Calu3 (cell line): ENCODE results near the gene CACNG3. TPM values are rescaled to one million over a fixed set of nuclear protein-coding genes. Genes with fewer than 3 reads are reported as not detected.

Experiments
- Bru-seq: library from RNA; stranded (reverse); fragments of 400-500 nt; gene quantifications from one replicate; lab custom pipeline; 2021; lab: Mats Ljungman, UMichigan
- BruChase-seq, 2 experiments: library from RNA; stranded (reverse); fragments of 400-500 nt; gene quantifications; one replicate each; lab custom pipeline; 2021; lab: Mats Ljungman, UMichigan
- BruUV-seq: library from RNA; stranded (reverse); fragments of 400-500 nt; replicated peaks from 2 replicates; lab custom pipeline; 2021; lab: Mats Ljungman, UMichigan
- CTCF ChIA-PET: fragments of 300-600 bp; sonication (Branson Sonifier 250); formaldehyde crosslinking; loops from one replicate; lab custom pipeline; 2022; ENCODE audit warnings: antibody characterized with exemption; lab: Charles Lee
- DNase-seq: peaks from one replicate; pipeline ENCODE4 v3.0.0; 2022
- H3K27ac Mint-ChIP-seq: one replicate; pipeline ENCODE4 v1.8.0; 2022; ENCODE audit warnings: mixed read lengths; ENCODE audit not compliant: unreplicated experiment
- H3K27me3 Mint-ChIP-seq: one replicate; pipeline ENCODE4 v1.8.0; 2022; ENCODE audit warnings: mixed read lengths; ENCODE audit not compliant: unreplicated experiment
- H3K36me3 Mint-ChIP-seq: one replicate; pipeline ENCODE4 v1.8.0; 2022; ENCODE audit warnings: mild to moderate bottlenecking, moderate library complexity, mixed read lengths; ENCODE audit not compliant: insufficient read depth, unreplicated experiment
- H3K4me1 Mint-ChIP-seq: one replicate; pipeline ENCODE4 v1.8.0; 2022; ENCODE audit warnings: mild to moderate bottlenecking, low read depth, mixed read lengths; ENCODE audit not compliant: unreplicated experiment
- H3K4me3 Mint-ChIP-seq: one replicate; pipeline ENCODE4 v1.8.0; 2022; ENCODE audit warnings: mild to moderate bottlenecking, low read depth, moderate library complexity, mixed read lengths; ENCODE audit not compliant: unreplicated experiment
- H3K9me3 Mint-ChIP-seq: one replicate; pipeline ENCODE4 v1.8.0; 2022; ENCODE audit warnings: low read depth, mixed read lengths; ENCODE audit not compliant: unreplicated experiment
- intact Hi-C: fragments of 100-400 bp; cut with micrococcal nuclease; formaldehyde crosslinking; loops from one replicate; pipeline ENCODE4 v1.10.0; 2022; ENCODE audit not compliant: unreplicated experiment
- long read RNA-seq: library from polyadenylated mRNA; stranded (forward); transcript quantifications from one replicate; pipeline ENCODE4 v2.0.0, GENCODE V29; 2022
- total RNA-seq: library from RNA; stranded (reverse); gene quantifications from 2 replicates; pipeline ENCODE4 v1.2.3, GENCODE V29; 2022
- TF ChIP-seq, protein P1 (sequence below): fragments of 200-600 bp; IDR thresholded peaks from one replicate; pipeline ENCODE4 v1.8.0; 2022; ENCODE audit warnings: antibody characterized with exemption; ENCODE audit not compliant: unreplicated experiment

The CACNG3 gene
- total RNA-seq (not detected in 2 replicates), Bru-seq, nascent RNA (not detected), BruChase-seq, experiment 1, labeled RNA remaining after a 6-hour chase (not detected), BruChase-seq, experiment 2, labeled RNA remaining after a 2-hour chase (not detected)
- long read RNA-seq: 0 reads

DNA sequence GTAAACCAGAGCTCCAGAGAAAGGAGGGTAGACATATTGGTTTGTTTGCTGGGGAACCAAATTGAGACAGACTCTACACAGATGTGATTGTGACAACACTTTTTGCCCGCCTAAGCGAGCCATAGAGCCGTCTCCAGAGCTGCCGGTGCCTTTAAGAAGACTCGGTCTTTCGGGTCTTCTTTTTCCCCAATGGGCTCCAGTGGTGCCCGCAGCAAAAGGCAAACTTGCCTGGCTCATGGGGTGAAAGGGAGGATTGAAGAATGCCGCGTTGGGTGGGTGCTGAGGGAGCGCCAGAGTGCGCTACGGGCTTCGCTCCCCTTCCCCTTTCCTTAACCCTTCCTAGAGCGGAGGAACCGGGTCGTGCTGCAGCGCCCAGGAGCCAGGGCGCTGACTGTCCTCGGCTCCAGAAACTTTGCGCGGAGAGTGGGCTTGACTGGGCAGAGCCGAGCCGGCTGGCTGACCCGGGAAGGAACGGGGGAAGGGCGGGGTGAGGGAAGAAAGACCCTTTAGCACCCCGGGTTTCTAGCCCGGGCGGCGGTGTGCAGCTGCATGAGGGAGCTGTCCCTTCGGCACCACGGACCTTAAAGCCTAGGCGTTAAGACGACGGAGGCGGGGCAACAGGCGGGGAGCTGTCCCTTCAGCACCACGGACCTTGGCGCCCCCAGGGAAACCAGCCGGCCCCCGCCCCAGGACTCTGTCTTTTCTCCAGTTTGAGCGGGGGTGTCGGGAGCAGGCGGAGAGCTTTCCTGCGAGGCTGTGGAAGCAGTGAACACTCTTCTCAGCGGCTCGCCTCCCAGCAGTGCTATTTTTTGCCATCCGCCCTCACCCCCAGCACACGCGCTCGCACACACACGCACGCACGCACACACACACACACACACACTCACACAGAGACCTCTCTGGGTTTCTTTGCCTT lies at the start of gene CACNG3:
CACNG3 (plus strand) TSS at position 880 of the 916 bp plus-strand sequence. CDS start 420 bp downstream, outside the sequence.
- peaks cover 100% of the 10 kb centered on the region for H3K27me3 Mint-ChIP-seq
- no peak within 1 kb of the TSS for H3K27ac Mint-ChIP-seq
- no TSS peak for BruUV-seq
- H3K9me3 Mint-ChIP-seq: no peaks in the 10 kb centered on the region
- H3K4me3 Mint-ChIP-seq: no peak within 1 kb of the TSS
- H3K36me3 Mint-ChIP-seq: no peaks in the 10 kb centered on the region
- intact Hi-C loops: no loop called here
- CTCF ChIA-PET: interaction anchor here (0.6 to 1.3 kb wide), 3 partner anchors 53 to 731 kb away, joined by 3 to 6 read pairs (median 4); no protein-coding TSS in a partner anchor
- no peak for DNase-seq
- H3K4me1 Mint-ChIP-seq: no peaks in the 10 kb centered on the region
- TF ChIP-seq, protein P1, sequence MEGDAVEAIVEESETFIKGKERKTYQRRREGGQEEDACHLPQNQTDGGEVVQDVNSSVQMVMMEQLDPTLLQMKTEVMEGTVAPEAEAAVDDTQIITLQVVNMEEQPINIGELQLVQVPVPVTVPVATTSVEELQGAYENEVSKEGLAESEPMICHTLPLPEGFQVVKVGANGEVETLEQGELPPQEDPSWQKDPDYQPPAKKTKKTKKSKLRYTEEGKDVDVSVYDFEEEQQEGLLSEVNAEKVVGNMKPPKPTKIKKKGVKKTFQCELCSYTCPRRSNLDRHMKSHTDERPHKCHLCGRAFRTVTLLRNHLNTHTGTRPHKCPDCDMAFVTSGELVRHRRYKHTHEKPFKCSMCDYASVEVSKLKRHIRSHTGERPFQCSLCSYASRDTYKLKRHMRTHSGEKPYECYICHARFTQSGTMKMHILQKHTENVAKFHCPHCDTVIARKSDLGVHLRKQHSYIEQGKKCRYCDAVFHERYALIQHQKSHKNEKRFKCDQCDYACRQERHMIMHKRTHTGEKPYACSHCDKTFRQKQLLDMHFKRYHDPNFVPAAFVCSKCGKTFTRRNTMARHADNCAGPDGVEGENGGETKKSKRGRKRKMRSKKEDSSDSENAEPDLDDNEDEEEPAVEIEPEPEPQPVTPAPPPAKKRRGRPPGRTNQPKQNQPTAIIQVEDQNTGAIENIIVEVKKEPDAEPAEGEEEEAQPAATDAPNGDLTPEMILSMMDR: no peak

DNA sequence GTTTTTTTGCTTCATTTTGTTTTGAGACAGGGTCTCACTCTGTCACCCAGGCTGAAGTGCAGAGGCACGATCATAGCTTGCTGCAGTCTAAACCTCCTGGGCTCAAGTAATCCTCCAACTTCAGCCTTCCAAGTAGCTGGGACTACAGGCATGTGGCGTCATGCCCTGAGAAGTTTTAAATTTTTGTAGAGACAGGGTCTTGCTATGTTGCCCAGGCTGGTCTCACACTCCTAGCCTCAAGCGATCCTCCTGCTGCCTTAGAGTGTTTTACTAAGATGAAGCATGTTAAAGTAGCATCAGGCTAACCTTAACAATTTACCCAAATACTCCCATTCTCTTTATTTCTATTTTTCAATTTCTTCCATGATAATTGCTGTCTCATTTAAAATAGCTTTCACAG lies 49.2 kb upstream of the CACNG3 start:
- TF ChIP-seq, protein P1: no peak
- Mint-ChIP-seq H3K27me3 (peaks cover 97% of the 10 kb centered on the region), H3K4me3 (no peak overlapping the region), H3K36me3 (no peaks in the 10 kb centered on the region), H3K27ac (no peak overlapping the region), H3K9me3 (no peaks in the 10 kb centered on the region), H3K4me1 (no peaks in the 10 kb centered on the region)
- BruUV-seq: no TSS peak
- DNase-seq: no peak
- CTCF ChIA-PET: no interaction called here
- intact Hi-C loops: no loop called here

DNA sequence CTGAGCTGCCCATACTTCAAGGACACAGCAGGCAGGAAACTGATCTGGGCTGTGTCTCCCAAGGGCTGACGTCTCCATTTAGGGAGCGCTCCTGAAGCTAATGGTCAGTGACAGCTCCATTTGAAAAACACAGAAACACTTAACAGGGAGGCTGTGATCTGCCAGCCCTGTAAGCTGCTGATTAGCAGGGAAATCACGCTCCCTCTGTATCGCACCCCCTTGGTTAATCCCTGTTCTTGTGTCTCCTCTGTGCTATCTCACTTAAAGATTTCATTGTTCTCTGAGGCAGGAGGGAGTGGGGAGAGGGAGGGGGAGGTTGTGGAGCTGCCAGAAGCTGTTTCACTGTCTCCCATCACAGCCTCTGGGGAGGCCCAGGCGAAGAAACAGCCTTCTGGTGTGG lies 47.4 kb upstream of the CACNG3 start:
- H3K4me1 Mint-ChIP-seq: no peaks in the 10 kb centered on the region
- no peaks in the 10 kb centered on the region for H3K9me3 Mint-ChIP-seq
- CTCF ChIA-PET: interaction anchor here (0.6 to 1.2 kb wide), 3 partner anchors 44 to 308 kb away, joined by 3 read pairs; no protein-coding TSS in a partner anchor
- intact Hi-C loops: no loop called here
- H3K36me3 Mint-ChIP-seq: no peaks in the 10 kb centered on the region
- peaks cover 88% of the 10 kb centered on the region for H3K27me3 Mint-ChIP-seq
- H3K4me3 Mint-ChIP-seq: no peak overlapping the region
- no TSS peak for BruUV-seq
- DNase-seq: no peak
- TF ChIP-seq, protein P1: no peak
- H3K27ac Mint-ChIP-seq: no peak overlapping the region

DNA sequence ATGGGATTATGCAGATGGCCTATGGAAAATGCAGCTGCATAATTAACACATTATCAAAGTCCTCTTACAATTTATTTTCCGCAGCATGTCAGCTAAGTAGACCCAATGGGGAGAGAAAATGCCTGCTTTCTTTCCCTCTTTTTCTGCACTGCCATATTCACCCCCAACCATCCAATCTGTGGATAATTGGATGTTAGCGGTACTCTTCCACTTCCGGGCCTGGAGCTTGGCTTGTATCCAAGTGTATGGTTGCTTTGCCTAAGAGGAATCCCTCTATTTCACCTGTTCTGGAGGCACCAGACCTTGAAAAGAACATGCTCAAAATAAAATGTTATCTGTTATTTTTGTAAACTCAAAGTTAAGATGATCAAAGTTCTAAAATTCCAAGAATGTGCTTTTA lies 41.1 kb upstream of the CACNG3 start:
- DNase-seq: no peak
- Mint-ChIP-seq H3K9me3 (peaks cover 2% of the 10 kb centered on the region), H3K27me3 (peaks cover 88% of the 10 kb centered on the region), H3K4me3 (no peak overlapping the region), H3K4me1 (no peaks in the 10 kb centered on the region), H3K36me3 (no peaks in the 10 kb centered on the region), H3K27ac (no peak overlapping the region)
- CTCF ChIA-PET: no interaction called here
- TF ChIP-seq, protein P1: no peak
- intact Hi-C loops: no loop called here
- no TSS peak for BruUV-seq
